KOPT-K1 (cell line): ENCODE data around the gene ISX.
"Not testable (repeated sequence)": the region's sequence is repeated elsewhere in the genome, so short reads cannot be mapped to it uniquely, and the experiment has no call there.

Experiments used
- H3K27ac ChIP-seq: fragments of 200-600 bp; sonication (generic); 2 replicates; pipeline ENCODE4 v1.5.1; 2016; ENCODE audit warnings: antibody characterized with exemption, mild to moderate bottlenecking, low read depth, low read length; ENCODE audit not compliant: poor library complexity, severe bottlenecking
- H3K36me3 ChIP-seq: fragments of 200-600 bp; sonication (generic); 2 replicates; pipeline ENCODE4 v1.5.1; 2017; ENCODE audit warnings: antibody characterized with exemption, mild to moderate bottlenecking, low read length, moderate library complexity; ENCODE audit not compliant: insufficient read depth
- H3K9me3 ChIP-seq: fragments of 200-600 bp; sonication (generic); 2 replicates; pipeline ENCODE4 v1.5.1; 2017; ENCODE audit warnings: antibody characterized with exemption, low read length, mild to moderate bottlenecking; ENCODE audit not compliant: insufficient read depth, poor library complexity, severe bottlenecking

Gene ISX

DNA sequence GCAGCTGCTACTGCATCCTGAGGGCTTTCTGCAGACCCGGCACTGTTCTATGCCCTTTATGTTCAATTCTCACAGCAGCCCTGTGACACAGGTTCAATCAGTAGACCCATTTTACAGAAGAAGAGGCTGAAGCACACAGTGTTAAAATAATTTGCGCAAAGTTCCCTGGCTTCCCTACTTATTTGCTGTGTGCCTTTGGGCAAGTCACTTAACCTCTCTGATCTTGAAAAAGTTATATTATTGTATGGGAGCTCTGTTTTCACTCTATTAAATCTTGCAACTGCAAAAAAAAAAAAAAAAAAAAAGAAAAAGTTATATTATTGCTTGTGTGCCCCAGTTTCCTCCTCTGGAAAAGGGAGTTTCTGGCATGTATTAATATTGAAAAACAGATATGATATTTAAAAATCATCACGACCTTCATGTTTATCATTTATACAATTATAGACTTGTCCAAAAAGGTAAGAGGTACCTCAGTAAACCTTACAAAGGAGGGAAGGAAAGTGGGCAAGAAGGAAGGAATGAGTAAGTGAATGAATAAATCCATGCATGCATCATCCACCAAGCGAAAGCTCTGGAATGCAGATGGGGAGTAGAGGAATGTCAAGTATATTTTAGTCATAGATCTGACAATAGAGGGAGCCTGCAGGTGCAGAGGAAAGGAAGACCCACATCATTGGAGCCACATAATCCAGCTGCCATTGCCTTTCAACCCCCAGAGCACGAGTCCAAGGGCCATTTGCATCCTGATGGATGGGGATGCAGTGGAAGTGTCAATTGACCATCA, 21.2 kb upstream of the ISX start:
- no peaks in the 10 kb centered on the region for H3K9me3 ChIP-seq
- no peaks in the 10 kb centered on the region for H3K36me3 ChIP-seq
- no peak overlapping the region for H3K27ac ChIP-seq

DNA sequence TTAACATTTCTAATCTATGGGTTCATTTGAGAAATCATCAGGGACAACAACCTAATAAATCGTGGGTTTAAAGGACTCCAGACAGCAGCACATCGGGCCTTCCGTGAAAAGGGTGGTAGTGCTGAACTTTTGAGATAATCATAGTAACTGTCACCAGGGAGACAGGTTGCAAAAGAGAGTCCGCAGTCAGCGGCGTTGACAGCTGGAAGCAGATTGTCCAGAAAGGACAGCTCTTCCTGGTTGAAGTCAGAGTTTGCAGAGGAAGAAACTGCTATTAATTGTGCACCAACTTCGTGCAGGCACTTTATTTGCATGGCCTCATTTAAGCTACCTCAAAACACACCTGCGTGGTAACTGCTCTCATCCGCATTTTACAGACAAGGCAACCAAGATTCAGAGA, 20.5 kb upstream of the ISX start:
- Histone ChIP-seq H3K9me3 (no peaks in the 10 kb centered on the region), H3K27ac (no peak overlapping the region), H3K36me3 (no peaks in the 10 kb centered on the region)

DNA sequence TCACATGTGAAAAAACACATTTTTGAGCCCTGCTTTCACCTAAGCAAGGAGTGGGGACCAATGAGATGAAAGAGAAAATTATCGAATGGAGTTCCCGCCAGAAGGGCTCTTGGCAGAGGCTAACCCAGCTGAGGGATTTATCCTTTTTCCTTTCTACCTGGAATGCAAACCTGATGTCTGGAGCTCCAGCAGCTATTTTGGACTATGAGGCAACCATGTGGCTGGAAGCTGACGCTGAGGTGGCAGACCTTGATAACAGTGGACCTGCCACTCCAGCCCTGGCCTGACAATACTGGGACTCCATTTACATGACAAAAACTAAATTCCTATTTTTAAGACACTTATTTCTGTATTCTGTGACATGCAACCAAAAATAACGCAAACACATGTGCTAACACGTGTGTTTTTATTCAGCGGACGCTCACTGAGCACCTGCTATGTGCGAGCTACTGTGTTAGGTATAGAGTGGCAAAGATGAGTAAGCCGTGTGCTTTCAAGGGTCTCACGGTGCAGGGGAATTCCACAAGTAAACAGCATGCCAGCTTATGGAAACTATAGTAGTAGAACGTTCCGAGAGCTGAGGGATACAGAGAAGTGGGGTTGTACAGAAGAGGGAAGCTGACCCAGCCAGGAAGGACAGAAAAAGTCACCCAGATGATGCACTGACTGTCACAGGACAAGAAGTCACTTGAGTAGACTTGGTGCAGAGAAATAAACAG, 19.1 kb upstream of the ISX start:
- Histone ChIP-seq H3K27ac (no peak overlapping the region), H3K9me3 (no peaks in the 10 kb centered on the region), H3K36me3 (no peaks in the 10 kb centered on the region)

DNA sequence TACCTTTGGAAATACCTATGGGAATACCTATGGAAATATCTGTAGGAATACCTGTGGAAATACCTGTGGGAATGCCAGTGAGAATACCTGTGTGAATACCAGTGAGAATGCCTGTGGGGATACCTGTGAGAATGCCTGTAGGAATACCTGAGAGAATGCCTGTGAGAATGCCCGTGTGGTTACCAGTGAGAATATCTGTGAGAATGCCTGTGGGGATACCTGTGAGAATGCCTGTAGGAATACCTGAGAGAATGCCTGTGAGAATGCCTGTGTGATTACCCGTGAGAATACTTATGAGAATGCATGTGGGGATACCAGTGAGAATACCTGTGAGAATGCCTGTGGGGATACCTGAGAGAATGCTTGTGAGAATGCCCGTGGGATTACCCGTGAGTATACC, 15.9 kb upstream of the ISX start:
- H3K36me3 ChIP-seq, H3K27ac ChIP-seq, H3K9me3 ChIP-seq: not testable (repeated sequence)

DNA sequence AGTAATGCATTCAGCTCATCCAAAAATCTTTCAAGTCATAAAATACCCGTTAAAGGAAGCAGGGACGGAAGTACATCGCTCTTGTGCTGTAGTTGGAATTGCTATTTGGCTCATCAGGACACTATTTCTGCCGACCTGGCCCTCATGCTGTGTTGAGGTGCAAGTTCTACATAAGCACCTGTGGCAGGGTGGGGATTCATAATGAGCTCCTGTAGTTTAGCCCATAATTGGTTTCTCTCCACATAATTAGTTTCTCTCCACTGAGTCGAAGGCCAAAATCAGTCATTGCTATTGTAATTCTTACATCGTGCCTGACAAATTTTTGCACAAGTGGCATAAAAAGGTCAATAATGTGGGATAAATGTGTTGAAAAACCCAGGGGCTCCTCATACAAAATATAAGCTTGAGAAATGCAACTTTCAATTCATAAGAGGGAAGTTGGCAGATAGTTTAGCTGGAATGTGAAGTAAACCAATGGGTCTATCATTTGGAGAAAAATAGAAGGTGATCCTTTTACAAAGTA, 14.9 kb upstream of the ISX start:
- H3K36me3 ChIP-seq: no peaks in the 10 kb centered on the region
- H3K9me3 ChIP-seq: no peaks in the 10 kb centered on the region
- no peak overlapping the region for H3K27ac ChIP-seq

DNA sequence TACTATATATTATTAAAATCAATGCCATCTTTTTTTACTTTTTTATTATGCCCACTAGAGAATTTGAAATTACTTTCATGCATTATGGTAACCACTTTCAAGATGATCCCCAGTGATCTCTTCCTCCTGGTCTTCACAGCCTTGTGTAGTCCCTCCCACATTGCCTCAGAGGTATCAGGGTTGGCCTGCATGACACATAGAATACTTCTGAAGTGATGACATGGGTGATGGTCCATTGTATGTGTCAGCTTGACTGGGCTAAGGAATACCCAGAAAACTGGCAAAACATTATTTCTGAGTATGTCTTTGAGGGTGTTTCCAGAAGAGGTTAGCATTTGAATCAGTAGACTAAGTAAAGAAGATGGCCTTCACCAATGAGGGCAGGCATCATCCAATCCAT, 14.2 kb upstream of the ISX start:
- no peaks in the 10 kb centered on the region for H3K36me3 ChIP-seq

DNA sequence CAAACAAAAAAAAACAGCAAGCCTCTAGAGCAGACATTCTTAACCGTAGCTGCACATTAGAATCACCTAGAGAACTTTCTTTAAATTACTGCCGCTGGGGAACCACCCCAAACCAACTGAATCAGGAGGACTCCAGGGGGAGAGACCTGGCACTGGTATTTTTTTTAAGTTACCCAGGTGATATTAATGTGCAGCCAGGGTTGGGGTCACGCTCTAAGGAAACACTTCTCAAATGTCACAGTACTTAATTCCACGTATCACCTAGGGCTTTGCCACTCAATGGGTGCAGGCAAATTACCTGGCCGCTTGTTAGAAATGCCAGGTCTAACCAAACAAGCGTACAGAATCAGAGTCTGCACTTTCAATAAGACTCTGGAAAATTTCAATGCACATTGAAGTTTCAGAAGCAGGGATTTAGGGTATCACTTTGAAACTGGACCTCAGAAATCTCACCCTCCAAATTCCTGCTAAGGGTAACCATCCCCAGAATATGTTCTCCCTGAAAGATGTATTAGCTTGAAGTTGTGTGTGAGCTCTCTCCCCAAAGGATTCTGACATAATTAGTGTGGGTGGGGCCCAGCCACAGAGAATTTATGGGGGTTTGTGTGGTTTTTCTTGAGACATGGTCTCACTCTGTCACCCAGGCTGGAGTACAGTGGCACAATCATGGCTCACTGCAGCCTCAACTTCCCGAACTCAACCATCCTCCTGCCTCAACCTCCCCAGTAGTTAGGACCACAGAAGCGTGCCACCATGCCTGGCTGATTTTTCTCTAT, 12.7 kb upstream of the ISX start:
- no peaks in the 10 kb centered on the region for H3K36me3 ChIP-seq
- no peak overlapping the region for H3K27ac ChIP-seq
- peaks cover 13% of the 10 kb centered on the region for H3K9me3 ChIP-seq

More for the DNA sequence above, 14.2 kb upstream of the ISX start:
- Histone ChIP-seq H3K27ac (no peak overlapping the region), H3K9me3 (no peaks in the 10 kb centered on the region)

DNA sequence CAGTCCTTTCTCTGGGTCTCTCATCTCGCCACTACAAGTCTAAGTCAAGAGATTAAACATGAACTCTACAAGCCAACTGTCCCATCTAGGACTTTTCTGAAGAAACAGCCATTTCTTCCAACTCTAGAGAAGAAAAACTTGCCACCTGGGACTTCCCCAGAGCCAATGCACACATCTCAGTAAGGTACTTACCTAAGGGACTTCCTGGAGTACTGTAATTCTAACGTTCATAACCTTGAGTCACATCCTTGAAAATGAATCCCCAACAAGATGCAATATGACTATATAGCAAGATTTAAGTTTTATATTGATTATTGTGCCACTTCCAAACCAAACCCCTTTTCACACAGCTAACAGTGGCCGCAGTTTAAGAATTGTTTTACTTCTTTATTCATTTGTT, 11.9 kb upstream of the ISX start:
- H3K27ac ChIP-seq: no peak overlapping the region
- no peaks in the 10 kb centered on the region for H3K36me3 ChIP-seq
- H3K9me3 ChIP-seq: peaks cover 21% of the 10 kb centered on the region

DNA sequence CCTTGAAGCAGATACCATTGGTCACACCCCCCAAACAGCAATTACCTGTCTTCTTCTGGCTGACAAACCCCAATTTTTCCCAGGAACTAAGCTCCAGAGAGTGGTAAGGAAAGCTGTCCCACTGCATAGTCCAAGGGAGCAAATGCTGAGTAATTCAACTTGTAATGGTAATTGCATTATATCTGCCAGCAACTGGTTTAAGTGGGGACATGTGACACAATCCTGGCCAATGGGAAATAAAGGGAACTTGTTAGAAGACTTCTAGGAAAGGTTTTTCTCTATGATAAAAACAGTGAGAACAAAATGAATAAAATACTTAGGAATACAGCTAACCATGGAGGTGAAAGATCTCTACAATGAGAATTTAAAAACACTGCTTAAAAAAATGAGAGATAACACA, 9.5 kb upstream of the ISX start:
- peaks cover 23% of the 10 kb centered on the region for H3K9me3 ChIP-seq
- no peaks in the 10 kb centered on the region for H3K36me3 ChIP-seq
- H3K27ac ChIP-seq: no peak overlapping the region

DNA sequence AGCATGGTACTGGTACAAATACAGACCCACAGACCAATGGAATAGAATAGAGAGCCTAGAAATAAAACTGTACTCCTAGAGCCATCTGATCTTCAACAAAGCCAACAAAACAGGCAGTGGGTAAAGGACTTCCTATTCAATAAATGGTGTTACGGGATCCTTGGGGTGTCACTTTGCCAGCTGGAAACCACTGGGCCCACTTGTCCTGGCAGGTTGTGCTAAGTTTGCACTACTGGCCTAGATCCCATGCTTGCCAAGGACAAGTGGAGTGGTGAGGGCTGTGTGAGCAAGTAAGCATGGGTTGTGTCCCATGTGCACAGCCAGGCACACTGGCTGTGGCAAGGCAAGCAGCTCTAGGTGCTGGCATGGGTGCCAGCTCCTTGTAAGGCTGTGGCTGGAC, 8.8 kb upstream of the ISX start:
- Histone ChIP-seq H3K36me3 (no peaks in the 10 kb centered on the region), H3K9me3 (peaks cover 23% of the 10 kb centered on the region), H3K27ac (no peak overlapping the region)

DNA sequence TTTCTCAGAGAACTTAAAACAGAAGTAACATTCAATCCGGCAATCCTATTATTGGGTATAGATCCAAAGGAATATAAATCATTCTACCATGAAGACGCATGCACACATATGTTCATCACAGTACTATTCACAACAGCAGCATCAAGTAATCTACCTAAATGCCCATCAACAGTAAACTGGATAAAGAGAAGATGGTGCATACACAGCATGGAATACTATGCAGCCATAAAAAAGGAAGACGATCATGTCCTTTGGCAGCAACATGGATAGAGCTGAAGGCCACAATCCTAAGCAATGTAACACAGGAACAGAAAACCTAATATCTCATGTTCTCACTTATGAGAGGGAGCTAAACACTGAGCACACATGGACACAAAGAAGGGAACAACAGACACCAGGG, 6.3 kb upstream of the ISX start:
- peaks cover 23% of the 10 kb centered on the region for H3K9me3 ChIP-seq
- H3K36me3 ChIP-seq: no peaks in the 10 kb centered on the region
- no peak overlapping the region for H3K27ac ChIP-seq

DNA sequence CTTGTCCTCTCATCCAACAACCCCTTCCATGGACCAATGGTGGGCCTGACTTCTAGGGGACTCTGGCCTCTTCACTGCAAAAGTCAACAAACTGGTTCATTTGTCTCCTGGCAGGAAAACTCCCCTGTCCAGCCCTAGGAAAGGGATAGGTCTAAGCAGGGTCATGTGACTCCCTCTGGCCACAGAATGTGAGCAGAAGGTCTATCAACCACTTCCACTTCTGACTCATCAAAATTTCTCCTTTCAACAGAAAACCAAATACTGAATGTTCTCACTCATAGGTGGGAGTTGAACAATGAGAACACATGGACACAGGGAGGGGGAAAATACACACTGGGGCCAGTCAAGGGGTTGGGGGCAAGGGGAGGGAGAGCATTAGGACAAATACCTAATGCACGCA, 1.3 kb upstream of the ISX start:
- H3K27ac ChIP-seq: no peak overlapping the region
- no peaks in the 10 kb centered on the region for H3K9me3 ChIP-seq
- H3K36me3 ChIP-seq: no peaks in the 10 kb centered on the region

DNA sequence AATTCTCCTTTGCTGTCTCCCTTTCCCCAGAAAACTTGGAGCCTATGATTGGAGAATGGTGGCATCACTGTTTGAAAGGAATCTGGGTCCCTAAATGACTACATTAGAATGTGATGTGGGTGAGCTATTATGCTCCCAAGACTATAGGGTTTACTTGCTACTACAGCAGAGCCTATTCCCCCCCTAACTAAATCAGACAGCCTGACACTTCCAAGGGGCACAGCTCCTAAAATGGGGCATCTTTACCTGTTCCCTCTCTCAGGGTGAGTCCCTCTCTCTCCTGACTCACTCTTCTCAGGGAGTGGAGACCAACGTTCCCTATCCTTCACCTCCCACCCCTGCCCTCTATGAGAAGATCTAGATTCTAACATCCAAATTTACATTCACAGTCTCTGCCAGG, 775 bp upstream of the ISX start:
- no peak overlapping the region for H3K27ac ChIP-seq
- H3K9me3 ChIP-seq: no peaks in the 10 kb centered on the region
- H3K36me3 ChIP-seq: no peaks in the 10 kb centered on the region

DNA sequence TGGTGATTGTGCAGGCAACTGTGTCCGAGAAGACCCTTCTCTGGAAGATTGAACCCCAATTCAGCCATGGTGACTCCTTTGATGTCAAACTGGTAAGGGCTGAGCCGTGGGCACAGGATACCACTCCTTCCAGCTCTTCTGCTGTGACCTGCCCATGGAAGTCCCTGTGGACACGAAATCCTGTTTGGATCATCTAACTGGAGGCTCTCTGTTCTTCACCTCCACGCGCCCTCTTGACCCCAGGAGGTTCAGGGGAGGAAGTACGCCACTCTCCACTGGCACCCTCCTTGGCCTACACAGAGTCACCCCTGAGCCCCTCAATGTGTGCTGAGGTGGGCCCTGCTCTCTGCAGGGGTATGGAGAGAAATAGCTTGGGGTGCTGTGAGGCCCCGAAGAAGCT, 810 bp downstream of the ISX start:
- no peaks in the 10 kb centered on the region for H3K9me3 ChIP-seq
- H3K27ac ChIP-seq: no peak overlapping the region
- no peaks in the 10 kb centered on the region for H3K36me3 ChIP-seq

DNA sequence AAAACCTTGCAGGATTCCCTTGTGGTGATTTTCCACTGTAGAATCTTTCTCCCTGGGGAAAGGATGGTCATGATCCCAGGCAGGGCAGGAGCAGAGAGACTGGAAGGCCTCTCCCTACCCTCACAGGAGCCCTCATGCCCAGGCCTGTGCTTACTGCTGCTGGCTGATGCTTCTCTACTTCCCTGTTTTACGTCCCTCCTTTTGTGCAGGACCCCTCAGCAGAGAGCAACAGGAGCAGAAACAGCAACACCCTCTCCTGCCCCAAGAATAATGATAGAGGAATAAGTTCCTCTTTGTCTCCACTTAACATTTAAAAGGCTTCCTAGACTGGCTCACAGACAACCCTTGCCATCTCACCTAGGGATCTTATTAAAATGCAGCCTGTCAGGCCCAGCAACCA, 3.6 kb downstream of the ISX start:
- no peaks in the 10 kb centered on the region for H3K36me3 ChIP-seq
- H3K9me3 ChIP-seq: no peaks in the 10 kb centered on the region
- no peak overlapping the region for H3K27ac ChIP-seq
